K562 (cell line): ENCODE results near the gene FKBP8. TPM values are rescaled to one million over a fixed set of nuclear protein-coding genes. Genes with fewer than 3 reads are reported as not detected.

ENCODE experiments used
- BCL6 ChIP-seq: fragments of 250-450 bp; sonication (Bioruptor Pico); IDR thresholded peaks from 2 replicates; pipeline ENCODE4 v1.4.0; 2020
- FOXO4 ChIP-seq: fragments of 450-650 bp; formaldehyde crosslinking; IDR thresholded peaks from 2 replicates; pipeline ENCODE4 v1.4.0; 2020; ENCODE audit warnings: mild to moderate bottlenecking, moderate library complexity
- MCM7 ChIP-seq, 2 experiments: fragments of 450-650 bp; IDR thresholded peaks; 2 replicates each; pipeline ENCODE4 v1.6.1; 2016 to 2018
- NONO ChIP-seq, 2 experiments: fragments of 200-400 bp in 1 of 2; fragments of 450-650 bp in 1 of 2; formaldehyde crosslinking in 1 of 2; IDR thresholded peaks; 2 replicates each; pipeline ENCODE4 v1.6.1; 2017; ENCODE audit warnings: low read depth in 2 of 2, mild to moderate bottlenecking in 2 of 2, moderate library complexity in 2 of 2, low read length in 1 of 2
- NR1H2 ChIP-seq: sonication (generic); formaldehyde crosslinking; IDR thresholded peaks from 2 replicates; pipeline ENCODE4 v1.4.0; 2020; ENCODE audit warnings: mild to moderate bottlenecking, missing genetic modification reagents
- REST ChIP-seq, 2 experiments: fragments of 450-650 bp; formaldehyde crosslinking in 1 of 2; IDR thresholded peaks; 2 replicates each; pipeline versions ENCODE4 v1.4.0 to v1.6.1; 2014 to 2020; ENCODE audit warnings: mild to moderate bottlenecking in 2 of 2, borderline replicate concordance in 1 of 2, low read depth in 1 of 2
- STAG1 ChIP-seq: sonication (generic); formaldehyde crosslinking; IDR thresholded peaks from 2 replicates; pipeline ENCODE4 v1.5.0; 2020; ENCODE audit warnings: missing genetic modification reagents, borderline replicate concordance
- TAF1 ChIP-seq: IDR thresholded peaks from 2 replicates; pipeline ENCODE4 v1.6.1; 2011; ENCODE audit warnings: mild to moderate bottlenecking, low read length, moderate library complexity; ENCODE audit not compliant: insufficient read depth, control insufficient read depth, severe bottlenecking; ENCODE audit errors: extremely low read depth
- ZNF217 ChIP-seq: sonication (generic); formaldehyde crosslinking; IDR thresholded peaks from 2 replicates; pipeline ENCODE4 v1.8.0; 2022; ENCODE audit warnings: mild to moderate bottlenecking, missing genetic modification reagents
- ZNF274 ChIP-seq: IDR thresholded peaks from 2 replicates; pipeline ENCODE4 v1.6.1; 2011; ENCODE audit warnings: low read depth, mild to moderate bottlenecking, low read length, moderate library complexity, borderline replicate concordance
- ZNF316 ChIP-seq: fragments of 450-650 bp; IDR thresholded peaks from 2 replicates; pipeline ENCODE4 v1.6.1; 2016
- polyA plus RNA-seq, 8 experiments: library from polyadenylated mRNA; depleted of rRNA in 4 of 8; stranded (reverse) in 5 of 8; unstranded in 3 of 8; fragments of >200 nt; fragmentation: Nextera tagmentation in 2 of 8; fragmentation: Illumina TruSeq in 1 of 8; extraction: Ambion mirVana in 2 of 8; extraction: Trizol in 1 of 8; gene quantifications; 2 replicates each; pipeline versions ENCODE4 v1.2.1 to v1.2.3, GENCODE V29; 2011 to 2014; ENCODE audit warnings: inconsistent platforms in 1 of 8, missing spikeins in 1 of 8
- total RNA-seq, 7 experiments: library from RNA; depleted of rRNA in 6 of 7; stranded (reverse); fragments of >200 nt in 6 of 7; fragmentation: Illumina TruSeq in 2 of 7; extraction: Trizol in 2 of 7; gene quantifications; 2 replicates each; pipeline versions ENCODE4 v1.2.1 to v1.2.3, GENCODE V29; 2011 to 2021; ENCODE audit warnings: low replicate concordance in 1 of 7
- TF ChIP-seq, protein P1 (sequence below), 3 experiments: fragments of 200-800 bp in 1 of 3; sonication (Bioruptor generic) in 1 of 3; sonication (generic) in 1 of 3; formaldehyde crosslinking in 1 of 3; IDR thresholded peaks; 2 replicates each; pipeline versions ENCODE4 v1.6.1 to v1.8.0; 2016 to 2022; ENCODE audit warnings: mild to moderate bottlenecking in 2 of 3, missing compliant biosample characterization in 2 of 3, missing genetic modification characterization in 2 of 3, missing genetic modification reagents in 1 of 3

FKBP8 gene
- total and polyA plus RNA-seq, 9 of the 15 experiments (the other 6 are each of a cell fraction or from before 2014, with no cell fraction given) = 0.46 to 236 (median 104) TPM

DNA sequence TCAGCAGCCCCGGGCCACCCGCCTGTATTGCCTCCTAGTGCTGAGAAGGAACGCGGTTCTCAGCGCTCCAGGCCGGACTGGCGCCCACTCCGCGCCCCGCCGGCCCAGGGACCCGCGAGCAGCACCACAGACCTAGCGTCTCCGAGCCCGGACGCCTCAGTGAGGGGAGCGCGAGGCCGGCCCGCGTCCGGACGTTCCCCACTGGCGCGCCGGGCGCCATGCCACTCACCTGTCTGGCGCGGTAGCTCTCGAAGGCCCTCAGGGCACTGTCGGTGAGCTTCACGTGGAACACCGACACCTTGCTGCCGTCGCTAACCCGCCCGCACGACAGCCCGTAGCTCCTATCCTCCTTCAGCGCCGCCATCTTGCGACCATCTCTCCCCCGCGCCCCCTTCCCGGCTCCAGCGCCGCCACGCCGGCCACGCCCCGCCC lies 21.7 kb downstream of the FKBP8 start, which contains the start of gene ELL (continued):
- TF ChIP-seq REST (IDR thresholded peaks at IDR 0.05; ENCODE audit: borderline replicate concordance) = no peak
- 0 out of 2 replicates have a peak, but pooled peaks have one; percentile 30 for TF ChIP-seq REST (CRISPR knock-in tag; IDR thresholded peaks at IDR 0.05; ENCODE audit: low read depth)
- peak; percentile 32; the same call in 1 of the 2 replicates for TF ChIP-seq STAG1 (CRISPR knock-in tag)
- no peak for TF ChIP-seq NR1H2 (CRISPR knock-in tag)
- TF ChIP-seq MCM7 (IDR thresholded peaks at IDR 0.05) = no peak
- no peak for TF ChIP-seq FOXO4 (CRISPR knock-in tag)
- TF ChIP-seq BCL6 (CRISPR knock-in tag) = no peak
- TF ChIP-seq ZNF316 = no peak
- no peak for TF ChIP-seq ZNF217 (CRISPR knock-in tag)
- no peak for TF ChIP-seq ZNF274
- TF ChIP-seq NONO (IDR thresholded peaks at IDR 0.05; ENCODE audit: low read depth in 2 of 2, low read length in 1 of 2) = no peak
- TF ChIP-seq, protein P1, sequence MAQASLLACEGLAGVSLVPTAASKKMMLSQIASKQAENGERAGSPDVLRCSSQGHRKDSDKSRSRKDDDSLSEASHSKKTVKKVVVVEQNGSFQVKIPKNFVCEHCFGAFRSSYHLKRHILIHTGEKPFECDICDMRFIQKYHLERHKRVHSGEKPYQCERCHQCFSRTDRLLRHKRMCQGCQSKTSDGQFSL (CRISPR knock-in tag; IDR thresholded peaks at IDR 0.05) = 0 out of 2 replicates have a peak, but pooled peaks have one; percentile 57
- TF ChIP-seq, protein P1 (tag; IDR thresholded peaks at IDR 0.05) = no peak
- TF ChIP-seq TAF1 = peak; percentile 95
